Right lobe of liver (tissue), 6 donors: ENCODE results near the gene SLC39A11. TPM values are rescaled to one million over a fixed set of nuclear protein-coding genes. Genes with fewer than 3 reads are reported as not detected.

Source experiments
- ATAC-seq, 4 donors: fragments of 200-7000 bp; cut with Tn5 transposase; one replicate each; pipeline ENCODE4 v1.9.1; 2020; ENCODE audit warnings: mild to moderate bottlenecking in 4 of 4, moderate library complexity in 4 of 4
- DNase-seq, 3 donors: peaks; one replicate each; pipeline ENCODE4 v3.0.0-alpha.2; 2020
- H3K27ac ChIP-seq, 3 donors: fragments of 200-600 bp; one replicate each; pipeline ENCODE4 v1.8.0; 2022
- H3K27me3 ChIP-seq, 2 donors: fragments of 200-600 bp; one replicate each; pipeline ENCODE4 v1.8.0; 2022
- H3K36me3 ChIP-seq, 4 donors: fragments of 200-600 bp; sonication (generic) in 1 of 4; one replicate each; pipeline versions ENCODE4 v1.5.1 to v1.8.0; 2017 to 2022; ENCODE audit warnings: control low read depth in 1 of 4
- H3K4me1 ChIP-seq, 4 donors: fragments of 200-600 bp; sonication (generic) in 1 of 4; one replicate each; pipeline versions ENCODE4 v1.5.1 to v1.8.0; 2017 to 2022; ENCODE audit warnings: control low read depth in 1 of 4
- H3K4me3 ChIP-seq, 3 donors: fragments of 200-600 bp; one replicate each; pipeline ENCODE4 v1.8.0; 2022
- H3K9me3 ChIP-seq, 4 donors: fragments of 200-600 bp; sonication (generic) in 1 of 4; one replicate each; pipeline versions ENCODE4 v1.5.1 to v1.8.0; 2017 to 2022; ENCODE audit warnings: control low read depth in 1 of 4
- POLR2A ChIP-seq: fragments of 450-650 bp; IDR thresholded peaks from one replicate; pipeline ENCODE4 v1.6.1; 2017; ENCODE audit warnings: antibody characterized with exemption, mild to moderate bottlenecking
- WGBS: methylation state at CpG from one replicate; pipeline ENCODE4 v1.1.6; 2018; ENCODE audit warnings: low coverage, low lambda C conversion rate; ENCODE audit not compliant: insufficient coverage; ENCODE audit errors: missing lambda C conversion rate; 5-methylcytosine and 5-hydroxymethylcytosine counted together
- intact Hi-C, 2 donors: fragments of 100-400 bp; cut with DNase I; formaldehyde crosslinking; loops; one replicate each; pipeline versions ENCODE4 v1.11.2 to v1.14.1; 2022
- total RNA-seq, 6 experiments: library from RNA; depleted of rRNA in 2 of 6; stranded (reverse); fragments of >200 nt in 2 of 6; fragmentation: NEBNext Ultra II Directional in 3 of 6; extraction: Animal tissue kit (Norgen Biotek cat#: 25700) in 3 of 6; gene quantifications; one replicate each; pipeline versions ENCODE4 v1.1.0 to v1.2.4, GENCODE V29; 2016 to 2023
- TF ChIP-seq, protein P1 (sequence below), 4 donors: fragments of 200-600 bp in 3 of 4; fragments of 450-650 bp in 1 of 4; IDR thresholded peaks; one replicate each; pipeline versions ENCODE4 v1.5.1 to v1.8.0; 2016 to 2022; ENCODE audit warnings: antibody characterized with exemption in 4 of 4, mild to moderate bottlenecking in 2 of 4
- donor health status: DM: no; HTN: yes; CAD: no.
- donor health status: DM: no; HTN: no; CAD: no.
- donor health status: DM: no; HTN: no; CAD: no.
- donor health status: DM: no; HTN: yes; CAD: no.
- donor health status: DM: no; HTN: yes; CAD: no.

The SLC39A11 gene
- total RNA-seq, 6 experiments from 2014 or later = 25.4 to 49.6 (median 39.3) TPM

DNA sequence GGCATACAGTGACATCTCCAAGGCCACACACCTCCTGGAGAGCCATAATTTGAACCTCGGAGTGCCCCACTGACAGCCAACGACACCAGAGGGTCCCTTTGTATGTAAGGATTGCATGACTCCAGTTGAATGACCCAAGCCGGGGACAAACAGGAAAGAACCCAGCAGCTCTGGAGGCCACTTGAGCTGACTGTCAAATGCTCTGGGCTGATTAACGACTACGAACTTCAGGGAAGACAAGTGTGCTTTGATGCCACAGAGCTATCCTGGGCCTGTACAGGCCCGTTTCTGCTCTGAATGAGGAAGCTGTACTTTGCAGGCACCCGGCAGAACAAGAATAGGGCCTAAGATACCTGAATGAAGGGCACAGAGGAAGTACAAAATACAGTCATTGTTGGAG is 404.6 kb downstream of the SLC39A11 start:
- H3K36me3 ChIP-seq = no peaks in the 10 kb centered on the region

DNA sequence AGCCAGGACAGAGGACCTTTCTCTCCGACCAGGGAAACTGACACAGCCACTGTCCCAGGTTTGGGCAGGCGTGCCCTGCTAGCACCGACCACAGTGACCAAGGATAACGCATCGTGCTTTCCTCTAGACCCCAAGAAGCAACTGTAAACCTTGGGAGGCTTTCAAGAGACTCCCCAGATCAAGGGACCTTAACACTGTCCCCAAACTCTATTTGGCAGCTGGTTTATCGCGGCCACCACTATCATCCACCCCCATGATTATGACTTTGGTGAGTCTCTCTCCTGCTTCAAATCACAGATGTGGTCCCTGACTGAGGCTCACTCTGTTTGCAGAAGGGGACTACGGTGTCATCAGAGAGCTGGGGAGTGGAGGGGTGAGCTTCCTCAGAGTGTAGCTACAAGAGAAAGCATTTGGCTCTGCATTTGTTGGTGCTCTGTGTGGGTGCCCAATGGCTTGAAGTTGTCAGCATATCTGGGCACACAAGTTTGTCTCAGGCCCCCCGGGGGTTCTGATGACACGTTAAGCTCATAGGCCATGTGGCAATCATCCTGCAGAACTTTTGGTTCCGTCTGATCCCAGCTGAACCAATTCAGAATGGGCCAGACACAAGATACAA is 408.0 kb downstream of the SLC39A11 start:
- H3K4me3 ChIP-seq = no peak overlapping the region
- TF ChIP-seq POLR2A = no peak
- TF ChIP-seq, protein P1, sequence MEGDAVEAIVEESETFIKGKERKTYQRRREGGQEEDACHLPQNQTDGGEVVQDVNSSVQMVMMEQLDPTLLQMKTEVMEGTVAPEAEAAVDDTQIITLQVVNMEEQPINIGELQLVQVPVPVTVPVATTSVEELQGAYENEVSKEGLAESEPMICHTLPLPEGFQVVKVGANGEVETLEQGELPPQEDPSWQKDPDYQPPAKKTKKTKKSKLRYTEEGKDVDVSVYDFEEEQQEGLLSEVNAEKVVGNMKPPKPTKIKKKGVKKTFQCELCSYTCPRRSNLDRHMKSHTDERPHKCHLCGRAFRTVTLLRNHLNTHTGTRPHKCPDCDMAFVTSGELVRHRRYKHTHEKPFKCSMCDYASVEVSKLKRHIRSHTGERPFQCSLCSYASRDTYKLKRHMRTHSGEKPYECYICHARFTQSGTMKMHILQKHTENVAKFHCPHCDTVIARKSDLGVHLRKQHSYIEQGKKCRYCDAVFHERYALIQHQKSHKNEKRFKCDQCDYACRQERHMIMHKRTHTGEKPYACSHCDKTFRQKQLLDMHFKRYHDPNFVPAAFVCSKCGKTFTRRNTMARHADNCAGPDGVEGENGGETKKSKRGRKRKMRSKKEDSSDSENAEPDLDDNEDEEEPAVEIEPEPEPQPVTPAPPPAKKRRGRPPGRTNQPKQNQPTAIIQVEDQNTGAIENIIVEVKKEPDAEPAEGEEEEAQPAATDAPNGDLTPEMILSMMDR (IDR thresholded peaks at IDR 0.05) = no peak
- DNase-seq (no peak), ATAC-seq (no peak)
- H3K27ac ChIP-seq = peak overlapping the region in 1 of 3 donors; percentile 58
- H3K4me1 ChIP-seq = peaks cover 0 to 23% (median 7%) of the 10 kb centered on the region in 4 donors
- H3K9me3 ChIP-seq = no peaks in the 10 kb centered on the region
- H3K27me3 ChIP-seq = no peaks in the 10 kb centered on the region
- intact Hi-C loops = no loop called here
- 89% methylated on average over 7 of the region's 11 CpGs for WGBS
- no peaks in the 10 kb centered on the region for H3K36me3 ChIP-seq

More for the DNA sequence above, 404.6 kb downstream of the SLC39A11 start:
- peaks cover 0 to 17% (median 7%) of the 10 kb centered on the region in 4 donors for H3K4me1 ChIP-seq
- H3K27me3 ChIP-seq = no peaks in the 10 kb centered on the region
- H3K4me3 ChIP-seq = no peak overlapping the region
- WGBS = 72% methylated on average over 5 of the region's 7 CpGs
- intact Hi-C loops = no loop called here
- no peak overlapping the region for H3K27ac ChIP-seq
- DNase-seq = no peak
- ATAC-seq = no peak
- H3K9me3 ChIP-seq = no peaks in the 10 kb centered on the region
- TF ChIP-seq, protein P1 (IDR thresholded peaks at IDR 0.05) = no peak
- no peak for TF ChIP-seq POLR2A

DNA sequence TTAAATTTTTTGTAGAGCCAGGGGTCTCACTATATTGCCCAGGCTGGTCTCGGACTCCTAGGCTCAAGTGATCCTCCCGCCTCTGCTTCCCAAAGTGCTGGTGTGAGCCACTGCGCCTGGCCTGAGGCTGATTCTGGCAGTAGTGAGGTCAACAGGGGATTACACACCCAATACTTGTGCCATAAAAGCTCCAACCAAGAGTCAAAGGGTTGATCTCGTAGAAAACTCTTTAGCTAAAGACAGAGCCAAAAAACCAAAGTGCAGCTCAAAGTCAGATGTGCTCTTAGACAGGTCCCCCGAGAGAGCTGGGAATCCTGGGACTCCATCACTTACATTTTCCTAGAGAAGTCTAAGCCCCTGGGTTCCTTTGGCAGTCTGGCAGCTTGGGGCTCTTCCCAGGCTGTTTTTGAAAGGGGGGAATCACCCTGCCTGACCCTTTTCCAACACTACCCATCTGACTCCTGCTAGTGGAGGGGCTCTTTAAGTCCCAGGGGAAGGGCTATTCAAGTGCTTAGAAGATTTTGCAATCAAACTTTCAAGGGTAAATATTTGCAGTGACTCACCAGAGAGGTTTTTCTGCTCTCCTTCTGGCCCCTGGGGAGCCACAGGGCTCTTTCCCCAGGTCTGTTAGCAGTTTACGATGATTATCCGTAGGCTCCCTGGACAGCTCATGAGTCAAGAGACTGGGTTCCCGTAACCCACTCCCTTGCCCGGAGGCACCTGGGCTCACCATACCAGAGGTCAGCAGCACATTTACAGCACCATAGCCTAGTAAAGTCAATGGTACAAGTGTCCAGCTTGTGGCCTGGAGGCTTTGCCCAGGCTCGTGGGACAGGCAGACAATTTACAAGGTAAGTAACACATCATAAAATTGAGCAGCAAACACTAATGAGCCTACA is 408.7 kb downstream of the SLC39A11 start:
- TF ChIP-seq, protein P1 (IDR thresholded peaks at IDR 0.05) = no peak
- TF ChIP-seq POLR2A = no peak
- H3K4me1 ChIP-seq = peaks cover 0 to 23% (median 7%) of the 10 kb centered on the region in 4 donors
- no peaks in the 10 kb centered on the region for H3K27me3 ChIP-seq
- H3K4me3 ChIP-seq = no peak overlapping the region
- ATAC-seq (peak; percentile 72 to 94 (median 89)), DNase-seq (peak in 1 of 3 donors; percentile 57)
- H3K36me3 ChIP-seq = no peaks in the 10 kb centered on the region
- intact Hi-C loops = no loop called here
- WGBS = 61% methylated on average over 8 of the region's 10 CpGs
- no peaks in the 10 kb centered on the region for H3K9me3 ChIP-seq
- H3K27ac ChIP-seq = peak overlapping the region in 1 of 3 donors; percentile 58

DNA sequence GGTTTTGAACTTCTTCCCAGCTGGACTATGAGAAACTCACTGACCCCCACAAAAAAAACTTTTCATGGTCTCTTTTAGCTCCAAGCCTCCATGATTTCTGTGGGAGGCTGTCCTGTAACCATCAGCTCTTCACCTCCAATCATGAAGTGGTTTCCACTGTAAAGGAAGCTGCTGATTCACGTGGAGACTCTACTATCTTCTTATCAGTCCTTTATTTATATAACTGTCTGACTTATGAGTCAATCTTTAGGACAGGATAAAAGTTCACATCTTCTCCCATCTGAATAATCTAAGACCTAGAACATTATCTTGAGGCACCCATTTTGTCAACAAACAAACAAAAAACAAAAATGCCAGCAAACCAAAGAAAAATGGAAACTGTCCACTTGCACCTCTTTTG is 409.9 kb downstream of the SLC39A11 start:
- WGBS = 33% methylated on average over 1 of the region's 1 CpG
- Histone ChIP-seq H3K27ac (no peak overlapping the region), H3K4me1 (peaks cover 0 to 23% (median 7%) of the 10 kb centered on the region in 4 donors), H3K9me3 (no peaks in the 10 kb centered on the region), H3K36me3 (no peaks in the 10 kb centered on the region), H3K4me3 (no peak overlapping the region), H3K27me3 (no peaks in the 10 kb centered on the region)
- DNase-seq (no peak), ATAC-seq (peak in 1 of 4 donors; percentile 21)
- intact Hi-C loops = no loop called here
- TF ChIP-seq, protein P1 (IDR thresholded peaks at IDR 0.05) = no peak
- no peak for TF ChIP-seq POLR2A
